Measurements from ENCODE around the gene PAQR3.
"Not testable (repeated sequence)": the region's sequence is repeated elsewhere in the genome, so short reads cannot be mapped to it uniquely, and the experiment has no call there.

The PAQR3 gene

GRCh38 chr4:78926826-78927225 lies 12.4 kb downstream of the PAQR3 start:
- peaks cover 91% of the 10 kb centered on the region for H3K36me3 ChIP-seq (ENCODE audit: insufficient read depth, low read length)
- no peaks in the 10 kb centered on the region for H3K9me3 ChIP-seq (ENCODE audit: insufficient read depth, low read depth, low read length)
- no peaks in the 10 kb centered on the region for H3K27me3 ChIP-seq (ENCODE audit: insufficient read depth, low read length)
- H3K4me1 ChIP-seq (ENCODE audit: insufficient read depth, low read length): no peaks in the 10 kb centered on the region
- no peak overlapping the region for H3K4me3 ChIP-seq (ENCODE audit: low read length)
- no peak overlapping the region for H3K27ac ChIP-seq (ENCODE audit: low read depth, low read length)
- no peak overlapping the region for H3K9ac ChIP-seq (ENCODE audit: low read depth, low read length)
- 98% methylated on average over 1 of the region's 1 CpG for WGBS

- H3K27ac ChIP-seq (ENCODE audit: low read depth, low read length): no peak overlapping the region
- H3K4me3 ChIP-seq (ENCODE audit: low read length): no peak overlapping the region
- H3K27me3 ChIP-seq (ENCODE audit: insufficient read depth, low read length): no peaks in the 10 kb centered on the region
- 85% methylated on average over 3 of the region's 4 CpGs for WGBS
- H3K9me3 ChIP-seq (ENCODE audit: insufficient read depth, low read depth, low read length): no peaks in the 10 kb centered on the region
- no peak overlapping the region for H3K9ac ChIP-seq (ENCODE audit: low read depth, low read length)
- no peaks in the 10 kb centered on the region for H3K4me1 ChIP-seq (ENCODE audit: insufficient read depth, low read length)
- H3K36me3 ChIP-seq (ENCODE audit: insufficient read depth, low read length): peaks cover 93% of the 10 kb centered on the region
These were observed 15.6 kb downstream of the PAQR3 start for GRCh38 chr4:78923464-78924312.

GRCh38 chr4:78922207-78922606 lies 17.0 kb downstream of the PAQR3 start:
- Histone ChIP-seq H3K9me3 (ENCODE audit: insufficient read depth, low read depth, low read length) (no peaks in the 10 kb centered on the region), H3K36me3 (ENCODE audit: insufficient read depth, low read length) (peaks cover 90% of the 10 kb centered on the region), H3K27me3 (ENCODE audit: insufficient read depth, low read length) (no peaks in the 10 kb centered on the region), H3K27ac (ENCODE audit: low read depth, low read length) (no peak overlapping the region), H3K4me3 (ENCODE audit: low read length) (no peak overlapping the region), H3K4me1 (ENCODE audit: insufficient read depth, low read length) (no peaks in the 10 kb centered on the region), H3K9ac (ENCODE audit: low read depth, low read length) (no peak overlapping the region)
- WGBS: 76% methylated on average over 2 of the region's 4 CpGs

GRCh38 chr4:78910612-78911011 lies 28.6 kb downstream of the PAQR3 start:
- H3K27ac ChIP-seq (ENCODE audit: low read depth, low read length): no peak overlapping the region
- H3K9ac ChIP-seq (ENCODE audit: low read depth, low read length): no peak overlapping the region
- H3K36me3 ChIP-seq (ENCODE audit: insufficient read depth, low read length): peaks cover 33% of the 10 kb centered on the region
- no peaks in the 10 kb centered on the region for H3K4me1 ChIP-seq (ENCODE audit: insufficient read depth, low read length)
- H3K9me3 ChIP-seq (ENCODE audit: insufficient read depth, low read depth, low read length): no peaks in the 10 kb centered on the region
- no peaks in the 10 kb centered on the region for H3K27me3 ChIP-seq (ENCODE audit: insufficient read depth, low read length)
- no peak overlapping the region for H3K4me3 ChIP-seq (ENCODE audit: low read length)
- WGBS: 96% methylated on average over 2 of the region's 2 CpGs

GRCh38 chr4:78908974-78909373 lies 30.3 kb downstream of the PAQR3 start:
- peaks cover 19% of the 10 kb centered on the region for H3K36me3 ChIP-seq (ENCODE audit: insufficient read depth, low read length)
- not testable (repeated sequence) for H3K27me3 ChIP-seq (ENCODE audit: insufficient read depth, low read length)
- 98% methylated on average over 6 of the region's 6 CpGs for WGBS

GRCh38 chr4:78907638-78908037 lies 31.6 kb downstream of the PAQR3 start:
- Histone ChIP-seq H3K9me3 (ENCODE audit: insufficient read depth, low read depth, low read length) (no peaks in the 10 kb centered on the region), H3K4me3 (ENCODE audit: low read length) (no peak overlapping the region), H3K27me3 (ENCODE audit: insufficient read depth, low read length) (no peaks in the 10 kb centered on the region), H3K36me3 (ENCODE audit: insufficient read depth, low read length) (peaks cover 19% of the 10 kb centered on the region), H3K27ac (ENCODE audit: low read depth, low read length) (no peak overlapping the region), H3K9ac (ENCODE audit: low read depth, low read length) (no peak overlapping the region), H3K4me1 (ENCODE audit: insufficient read depth, low read length) (no peaks in the 10 kb centered on the region)
- 92% methylated on average over 5 of the region's 6 CpGs for WGBS

More at GRCh38 chr4:78908974-78909373, 30.3 kb downstream of the PAQR3 start:
- not testable (repeated sequence) for H3K9ac ChIP-seq (ENCODE audit: low read depth, low read length); H3K4me1 ChIP-seq (ENCODE audit: insufficient read depth, low read length); H3K9me3 ChIP-seq (ENCODE audit: insufficient read depth, low read depth, low read length); H3K27ac ChIP-seq (ENCODE audit: low read depth, low read length); H3K4me3 ChIP-seq (ENCODE audit: low read length)

- H3K27me3 ChIP-seq (ENCODE audit: insufficient read depth, low read length): no peaks in the 10 kb centered on the region
- no peaks in the 10 kb centered on the region for H3K4me1 ChIP-seq (ENCODE audit: insufficient read depth, low read length)
- H3K9me3 ChIP-seq (ENCODE audit: insufficient read depth, low read depth, low read length): no peaks in the 10 kb centered on the region
- 96% methylated on average over 1 of the region's 1 CpG for WGBS
- H3K27ac ChIP-seq (ENCODE audit: low read depth, low read length): no peak overlapping the region
- H3K36me3 ChIP-seq (ENCODE audit: insufficient read depth, low read length): no peaks in the 10 kb centered on the region
- no peak overlapping the region for H3K4me3 ChIP-seq (ENCODE audit: low read length)
- H3K9ac ChIP-seq (ENCODE audit: low read depth, low read length): no peak overlapping the region
These were observed 35.1 kb downstream of the PAQR3 start for GRCh38 chr4:78904143-78904542.

GRCh38 chr4:78902298-78902697 lies 36.9 kb downstream of the PAQR3 start:
- Histone ChIP-seq H3K36me3 (ENCODE audit: insufficient read depth, low read length) (no peaks in the 10 kb centered on the region), H3K4me1 (ENCODE audit: insufficient read depth, low read length) (no peaks in the 10 kb centered on the region), H3K9ac (ENCODE audit: low read depth, low read length) (no peak overlapping the region), H3K9me3 (ENCODE audit: insufficient read depth, low read depth, low read length) (no peaks in the 10 kb centered on the region), H3K27me3 (ENCODE audit: insufficient read depth, low read length) (no peaks in the 10 kb centered on the region), H3K27ac (ENCODE audit: low read depth, low read length) (no peak overlapping the region), H3K4me3 (ENCODE audit: low read length) (no peak overlapping the region)
- WGBS: 100% methylated on average over 1 of the region's 1 CpG

GRCh38 chr4:78901882-78902281 lies 37.4 kb downstream of the PAQR3 start:
- 100% methylated on average over 1 of the region's 2 CpGs for WGBS
- H3K27ac ChIP-seq (ENCODE audit: low read depth, low read length): no peak overlapping the region
- H3K4me3 ChIP-seq (ENCODE audit: low read length): no peak overlapping the region
- no peaks in the 10 kb centered on the region for H3K27me3 ChIP-seq (ENCODE audit: insufficient read depth, low read length)
- no peaks in the 10 kb centered on the region for H3K4me1 ChIP-seq (ENCODE audit: insufficient read depth, low read length)
- H3K9me3 ChIP-seq (ENCODE audit: insufficient read depth, low read depth, low read length): no peaks in the 10 kb centered on the region
- H3K36me3 ChIP-seq (ENCODE audit: insufficient read depth, low read length): no peaks in the 10 kb centered on the region
- H3K9ac ChIP-seq (ENCODE audit: low read depth, low read length): no peak overlapping the region

- Histone ChIP-seq H3K9me3 (ENCODE audit: insufficient read depth, low read depth, low read length) (no peaks in the 10 kb centered on the region), H3K27me3 (ENCODE audit: insufficient read depth, low read length) (no peaks in the 10 kb centered on the region), H3K36me3 (ENCODE audit: insufficient read depth, low read length) (peaks cover 12% of the 10 kb centered on the region; the same call in 1 of the 2 replicates), H3K4me1 (ENCODE audit: insufficient read depth, low read length) (no peaks in the 10 kb centered on the region), H3K9ac (ENCODE audit: low read depth, low read length) (no peak overlapping the region), H3K27ac (ENCODE audit: low read depth, low read length) (no peak overlapping the region), H3K4me3 (ENCODE audit: low read length) (no peak overlapping the region)
These were observed 39.9 kb downstream of the PAQR3 start for GRCh38 chr4:78899302-78899701.

- Histone ChIP-seq H3K27me3 (ENCODE audit: insufficient read depth, low read length) (no peaks in the 10 kb centered on the region), H3K4me3 (ENCODE audit: low read length) (no peak overlapping the region), H3K4me1 (ENCODE audit: insufficient read depth, low read length) (no peaks in the 10 kb centered on the region), H3K9me3 (ENCODE audit: insufficient read depth, low read depth, low read length) (no peaks in the 10 kb centered on the region), H3K9ac (ENCODE audit: low read depth, low read length) (no peak overlapping the region), H3K27ac (ENCODE audit: low read depth, low read length) (no peak overlapping the region), H3K36me3 (ENCODE audit: insufficient read depth, low read length) (peaks cover 48% of the 10 kb centered on the region)
These were observed 49.3 kb downstream of the PAQR3 start for GRCh38 chr4:78889955-78890354.

- Histone ChIP-seq H3K9me3 (ENCODE audit: insufficient read depth, low read depth, low read length) (no peaks in the 10 kb centered on the region), H3K36me3 (ENCODE audit: insufficient read depth, low read length) (peaks cover 17% of the 10 kb centered on the region), H3K4me3 (ENCODE audit: low read length) (no peak overlapping the region), H3K9ac (ENCODE audit: low read depth, low read length) (no peak overlapping the region), H3K27me3 (ENCODE audit: insufficient read depth, low read length) (no peaks in the 10 kb centered on the region), H3K27ac (ENCODE audit: low read depth, low read length) (no peak overlapping the region), H3K4me1 (ENCODE audit: insufficient read depth, low read length) (no peaks in the 10 kb centered on the region)
These were observed 53.6 kb downstream of the PAQR3 start for GRCh38 chr4:78885598-78885997.
